Fibroblast of lung (primary cell): ENCODE measurements around the gene IRF5. TPM values are rescaled to one million over a fixed set of nuclear protein-coding genes. Genes with fewer than 3 reads are reported as not detected.
"Not testable (repeated sequence)": the region's sequence is repeated elsewhere in the genome, so short reads cannot be mapped to it uniquely, and the experiment has no call there.

Experiments
- DNase-seq, 2 donors: peaks; one replicate each; pipeline versions ENCODE4 v3.0.0 to v3.0.0-alpha.2; 2010; ENCODE audit warnings: low read depth in 2 of 2
- H2AFZ ChIP-seq: 2 replicates; pipeline ENCODE4 v1.5.1; 2012; ENCODE audit warnings: low read length, control low read depth, inconsistent platforms
- H3K27ac ChIP-seq: 2 replicates; pipeline ENCODE4 v1.5.1; 2011; ENCODE audit warnings: low read length, control low read depth; ENCODE audit not compliant: insufficient read depth
- H3K27me3 ChIP-seq: 2 replicates; pipeline ENCODE4 v1.5.1; 2011; ENCODE audit warnings: mild to moderate bottlenecking, low read length; ENCODE audit not compliant: control insufficient read depth, insufficient read depth
- H3K36me3 ChIP-seq: 2 replicates; pipeline ENCODE4 v1.5.1; 2011; ENCODE audit warnings: low read length; ENCODE audit not compliant: control insufficient read depth, insufficient read depth
- H3K4me1 ChIP-seq: 2 replicates; pipeline ENCODE4 v1.5.1; 2011; ENCODE audit warnings: low read length; ENCODE audit not compliant: control insufficient read depth, insufficient read depth; ENCODE audit errors: extremely low read depth
- H3K4me2 ChIP-seq: 2 replicates; pipeline ENCODE4 v1.5.1; 2011; ENCODE audit warnings: low read length, control low read depth; ENCODE audit not compliant: insufficient read depth; ENCODE audit errors: extremely low read depth
- H3K4me3 ChIP-seq, 4 experiments: fragments of 200-600 bp in 1 of 4; sonication (generic) in 1 of 4; replicated peaks in 1 of 4; 2 replicates each; pipeline ENCODE4 v1.5.1; 2011 to 2016; ENCODE audit warnings: low read length in 4 of 4, low read depth in 3 of 4, mild to moderate bottlenecking in 3 of 4, control low read depth in 2 of 4, inconsistent platforms in 1 of 4, mixed read lengths in 1 of 4; ENCODE audit not compliant: insufficient read depth in 1 of 4; ENCODE audit errors: control extremely low read depth in 1 of 4
- H3K79me2 ChIP-seq: 2 replicates; pipeline ENCODE4 v1.5.1; 2012; ENCODE audit warnings: mild to moderate bottlenecking, low read length, inconsistent platforms; ENCODE audit not compliant: control insufficient read depth, insufficient read depth
- H3K9ac ChIP-seq: 2 replicates; pipeline ENCODE4 v1.5.1; 2011; ENCODE audit warnings: mild to moderate bottlenecking, low read length, control low read depth; ENCODE audit not compliant: insufficient read depth
- H3K9me3 ChIP-seq: 2 replicates; pipeline ENCODE4 v1.5.1; 2012; ENCODE audit warnings: low read depth, low read length; ENCODE audit not compliant: control insufficient read depth, insufficient read depth
- H4K20me1 ChIP-seq: 2 replicates; pipeline ENCODE4 v1.5.1; 2011; ENCODE audit warnings: low read length; ENCODE audit not compliant: control insufficient read depth, insufficient read depth; ENCODE audit errors: extremely low read depth
- EZH2 ChIP-seq: IDR thresholded peaks from 2 replicates; pipeline ENCODE4 v1.5.1; 2012; ENCODE audit warnings: low read length, control low read depth, mild to moderate bottlenecking; ENCODE audit errors: missing control alignments
- polyA plus RNA-seq, 2 donors: library from polyadenylated mRNA; depleted of rRNA in 1 of 2; stranded (reverse) in 1 of 2; unstranded in 1 of 2; fragments of >200 nt; gene quantifications; 2 replicates each; pipeline ENCODE4 v1.2.1, GENCODE V29; 2011 to 2012; ENCODE audit warnings: missing spikeins in 1 of 2
- total RNA-seq: library from RNA; depleted of rRNA; stranded (reverse); fragments of >200 nt; gene quantifications from 2 replicates; pipeline ENCODE4 v1.2.1, GENCODE V29; 2014
- TF ChIP-seq, protein P1 (sequence below), 2 donors: IDR thresholded peaks in 1 of 2; conservative IDR thresholded peaks in 1 of 2; 1 replicate in 1 of 2; 2 replicates in 1 of 2; pipeline ENCODE4 v1.5.1; 2011 to 2012; ENCODE audit warnings: low read length in 2 of 2, control low read depth in 1 of 2, inconsistent platforms in 1 of 2, low read depth in 1 of 2, mild to moderate bottlenecking in 1 of 2

Gene IRF5
- total and polyA plus RNA-seq, 2 donors (not counting 1 experiment from before 2014, with no cell fraction given), result 0.33 TPM; not detected in 1

DNA sequence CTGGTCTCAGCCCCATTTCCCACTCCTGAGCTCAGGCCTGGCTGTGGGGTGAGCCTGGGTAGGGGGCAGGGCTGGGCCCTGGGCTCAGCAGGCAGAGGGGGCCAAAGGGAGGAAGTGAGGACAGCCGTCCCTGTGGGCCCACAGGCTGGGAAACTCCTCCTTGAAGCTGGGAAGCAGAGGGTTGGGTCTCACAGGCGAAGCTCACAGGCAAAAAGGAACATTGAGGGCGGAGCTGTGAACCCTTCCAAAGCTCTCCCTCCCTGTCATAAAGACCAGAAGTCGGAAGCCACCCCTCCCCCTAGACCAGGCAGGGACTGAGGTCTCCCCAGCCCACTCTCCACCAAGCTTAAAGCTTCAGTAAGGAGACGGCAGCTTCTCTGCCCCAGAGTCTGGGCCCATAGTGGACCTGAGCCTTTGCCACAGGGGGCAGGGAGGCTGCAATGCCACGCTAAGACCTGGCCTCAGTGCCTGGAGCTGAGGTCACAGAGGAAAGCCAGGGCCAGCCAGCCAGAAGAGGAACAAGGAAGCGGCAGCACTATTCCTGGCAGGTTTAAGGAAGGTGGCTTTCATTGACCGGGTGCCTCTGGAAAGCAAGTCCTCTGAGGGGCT, 26.2 kb upstream of the IRF5 start:
- H3K9ac ChIP-seq, result no peak overlapping the region
- no peak overlapping the region for H2AFZ ChIP-seq
- no peak overlapping the region for H3K4me2 ChIP-seq
- peaks cover 31% of the 10 kb centered on the region for H3K27me3 ChIP-seq
- no peak overlapping the region for H3K27ac ChIP-seq
- TF ChIP-seq EZH2, result peak; percentile 65
- TF ChIP-seq, protein P1, sequence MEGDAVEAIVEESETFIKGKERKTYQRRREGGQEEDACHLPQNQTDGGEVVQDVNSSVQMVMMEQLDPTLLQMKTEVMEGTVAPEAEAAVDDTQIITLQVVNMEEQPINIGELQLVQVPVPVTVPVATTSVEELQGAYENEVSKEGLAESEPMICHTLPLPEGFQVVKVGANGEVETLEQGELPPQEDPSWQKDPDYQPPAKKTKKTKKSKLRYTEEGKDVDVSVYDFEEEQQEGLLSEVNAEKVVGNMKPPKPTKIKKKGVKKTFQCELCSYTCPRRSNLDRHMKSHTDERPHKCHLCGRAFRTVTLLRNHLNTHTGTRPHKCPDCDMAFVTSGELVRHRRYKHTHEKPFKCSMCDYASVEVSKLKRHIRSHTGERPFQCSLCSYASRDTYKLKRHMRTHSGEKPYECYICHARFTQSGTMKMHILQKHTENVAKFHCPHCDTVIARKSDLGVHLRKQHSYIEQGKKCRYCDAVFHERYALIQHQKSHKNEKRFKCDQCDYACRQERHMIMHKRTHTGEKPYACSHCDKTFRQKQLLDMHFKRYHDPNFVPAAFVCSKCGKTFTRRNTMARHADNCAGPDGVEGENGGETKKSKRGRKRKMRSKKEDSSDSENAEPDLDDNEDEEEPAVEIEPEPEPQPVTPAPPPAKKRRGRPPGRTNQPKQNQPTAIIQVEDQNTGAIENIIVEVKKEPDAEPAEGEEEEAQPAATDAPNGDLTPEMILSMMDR (conservative IDR thresholded peaks at IDR 0.05 in 1 of 2, IDR thresholded peaks at IDR 0.05 in 1 of 2; ENCODE audit: low read depth in 1 of 2, low read length in 2 of 2), result no peak
- H3K4me1 ChIP-seq, result no peaks in the 10 kb centered on the region
- H4K20me1 ChIP-seq, result no peaks in the 10 kb centered on the region
- DNase-seq, result no peak
- H3K79me2 ChIP-seq, result no peaks in the 10 kb centered on the region
- H3K4me3 ChIP-seq, result no peak overlapping the region
- H3K9me3 ChIP-seq, result no peaks in the 10 kb centered on the region
- no peaks in the 10 kb centered on the region for H3K36me3 ChIP-seq

DNA sequence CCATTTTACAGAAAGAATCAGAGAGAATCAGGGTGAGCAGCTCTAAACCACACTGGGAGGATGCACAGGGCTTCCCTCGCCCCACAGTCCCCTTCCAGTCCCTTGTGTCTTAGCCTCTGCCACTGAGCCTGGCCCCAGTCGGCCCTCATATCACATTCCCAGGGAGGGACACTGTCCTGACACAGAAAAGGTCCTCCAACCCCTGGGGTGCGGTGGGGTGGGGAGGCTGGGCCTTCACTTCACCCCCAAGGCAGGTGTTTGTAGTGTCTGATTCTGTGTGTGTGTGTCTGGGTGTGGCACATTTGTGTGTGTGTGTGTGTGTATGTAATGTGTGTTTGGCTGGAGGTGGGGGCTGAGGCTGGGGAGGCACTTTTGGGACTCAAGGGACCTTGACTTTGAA, 25.4 kb upstream of the IRF5 start:
- Histone ChIP-seq H3K27me3 (peaks cover 37% of the 10 kb centered on the region), H2AFZ (no peak overlapping the region), H3K9ac (no peak overlapping the region)

DNA sequence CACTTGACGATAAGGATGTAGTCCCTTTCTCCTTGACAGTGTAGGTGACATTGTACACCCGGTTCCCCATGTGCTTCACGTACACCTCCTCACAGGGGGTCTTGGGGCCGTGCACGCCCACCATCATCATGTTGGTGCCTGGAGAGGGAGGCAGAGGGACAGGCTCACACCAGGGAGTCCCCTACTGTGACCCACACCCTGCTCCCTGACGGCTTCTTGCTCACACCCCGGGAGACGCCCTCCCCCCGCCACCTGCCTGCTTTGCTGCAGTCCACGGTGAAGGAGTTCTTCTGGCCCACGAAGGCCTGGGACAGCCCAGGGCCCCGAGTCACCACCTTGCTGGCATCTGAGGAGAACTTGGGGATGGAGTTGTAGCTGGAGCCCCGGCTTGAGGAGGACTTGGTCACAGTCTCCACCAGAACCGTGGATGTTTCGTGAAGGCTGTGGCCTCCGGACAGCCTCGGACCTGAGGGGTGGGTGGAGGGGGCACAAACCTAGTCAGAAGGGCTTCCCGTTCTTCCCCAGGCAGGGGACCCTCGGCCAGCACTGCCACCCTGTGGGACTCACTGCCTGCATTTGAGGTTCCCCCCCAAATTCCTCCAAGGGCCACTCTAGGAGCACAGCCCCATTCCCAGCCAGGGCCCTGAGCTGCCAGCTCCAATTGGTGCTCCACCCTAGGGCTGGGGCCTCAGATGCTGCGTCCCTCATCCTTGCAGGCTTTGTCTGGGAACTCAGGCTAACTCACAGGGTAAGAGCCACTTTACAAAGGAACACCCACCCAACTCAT, 24.8 kb upstream of the IRF5 start:
- not testable (repeated sequence) for DNase-seq
- H3K27me3 ChIP-seq, result peaks cover 37% of the 10 kb centered on the region

More for the DNA sequence above, 25.4 kb upstream of the IRF5 start:
- Histone ChIP-seq H3K4me3 (no peak overlapping the region), H3K4me1 (no peaks in the 10 kb centered on the region), H3K9me3 (no peaks in the 10 kb centered on the region), H3K27ac (no peak overlapping the region), H3K36me3 (no peaks in the 10 kb centered on the region), H3K79me2 (no peaks in the 10 kb centered on the region), H4K20me1 (no peaks in the 10 kb centered on the region), H3K4me2 (no peak overlapping the region)
- DNase-seq, result no peak
- no peak for TF ChIP-seq EZH2
- TF ChIP-seq, protein P1 (conservative IDR thresholded peaks at IDR 0.05 in 1 of 2, IDR thresholded peaks at IDR 0.05 in 1 of 2; ENCODE audit: low read depth in 1 of 2, low read length in 2 of 2), result no peak

More for the DNA sequence above, 24.8 kb upstream of the IRF5 start:
- not testable (repeated sequence) for H3K4me2 ChIP-seq, H3K9ac ChIP-seq, H3K4me1 ChIP-seq, H4K20me1 ChIP-seq, H3K9me3 ChIP-seq, H3K36me3 ChIP-seq, H2AFZ ChIP-seq, H3K79me2 ChIP-seq, H3K4me3 ChIP-seq, H3K27ac ChIP-seq
